NK-92 treated with Interleukin-12 subunit alpha and Interleukin-12 subunit beta, amount 100 ng/mL, for 24 hours (cell line): Measurements from ENCODE around the gene NCF4.

ENCODE experiments used
- DNase-seq: peaks from one replicate; lab custom pipeline; 2025; lab: John Stamatoyannopoulos, UW

The NCF4 gene

DNA sequence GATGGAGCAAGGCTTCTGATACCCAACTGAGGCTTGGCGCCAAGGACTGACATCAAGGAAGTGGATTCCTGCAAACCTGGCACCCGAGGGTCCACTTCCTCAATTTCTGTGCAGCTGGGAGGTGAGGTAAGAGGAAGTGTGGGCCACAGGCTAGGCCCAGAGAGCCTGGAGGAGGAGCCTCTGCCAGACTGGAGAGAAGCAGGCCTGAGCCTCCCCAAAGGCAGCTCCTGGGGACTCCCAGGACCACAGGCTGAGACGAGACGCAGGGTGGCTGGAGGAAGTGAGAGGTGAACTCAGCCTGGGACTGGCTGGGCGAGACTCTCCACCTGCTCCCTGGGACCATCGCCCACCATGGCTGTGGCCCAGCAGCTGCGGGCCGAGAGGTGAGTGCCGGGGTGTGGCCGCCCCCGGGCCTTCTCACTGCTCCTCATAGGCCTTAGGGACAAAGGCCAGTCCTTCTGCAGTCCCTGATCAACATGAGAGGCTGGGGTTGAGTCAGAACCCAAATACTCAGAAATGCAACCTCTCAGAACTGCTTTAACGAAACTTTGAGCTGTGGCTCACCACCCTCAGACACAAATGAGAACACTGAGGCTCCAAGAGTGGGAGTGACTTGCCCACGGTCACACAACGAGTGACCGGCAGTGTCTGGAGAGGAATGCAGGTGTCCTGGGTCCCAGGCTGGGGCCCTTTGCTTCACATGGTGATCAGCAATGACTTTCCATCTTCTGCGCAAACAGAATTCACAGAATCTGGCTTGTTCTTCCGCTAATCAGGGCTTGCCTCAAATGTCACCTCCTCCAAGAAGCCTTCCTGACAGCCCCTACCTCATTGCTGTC lies at the start of gene NCF4:
Gene NCF4, plus strand, starts transcription at position 186 of the 839 bp plus-strand sequence. Its CDS starts 166 bp downstream, at position 352.
- peak; percentile 47 for DNase-seq

DNA sequence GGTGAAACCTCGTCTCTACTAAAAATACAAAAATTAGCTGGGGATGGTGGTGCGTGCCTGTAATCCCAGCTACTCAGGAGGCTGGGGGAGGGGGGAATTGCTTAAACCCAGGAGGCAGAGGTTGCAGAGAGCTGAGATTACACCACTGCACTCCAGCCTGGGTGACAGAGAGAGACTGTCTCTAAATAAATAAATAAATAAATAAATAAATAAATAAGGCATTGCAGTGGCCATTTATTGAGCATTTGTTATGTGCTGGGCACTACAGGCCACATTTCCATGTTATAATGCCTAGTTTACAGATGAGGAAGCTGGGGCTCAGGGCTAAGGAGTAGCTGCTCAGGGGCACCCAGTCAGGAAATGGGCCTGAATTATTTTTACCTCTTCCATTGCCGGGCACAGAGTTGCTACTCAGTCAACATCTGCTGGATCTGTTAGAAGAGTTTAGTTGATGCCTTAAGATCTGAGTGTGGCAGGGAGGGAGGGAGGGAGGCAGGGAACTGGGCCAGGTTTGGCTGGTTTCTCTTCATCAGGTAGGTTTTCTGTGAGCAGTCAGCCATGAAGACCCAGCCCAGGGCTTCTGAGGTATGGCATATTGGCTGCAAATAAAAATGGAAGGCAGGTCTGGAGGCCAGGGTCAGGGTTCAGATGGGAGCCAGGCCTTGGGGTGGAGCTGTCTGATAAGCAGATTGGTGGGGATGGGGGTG lies 49.6 kb upstream of the NCF4 start:
- DNase-seq: no peak

DNA sequence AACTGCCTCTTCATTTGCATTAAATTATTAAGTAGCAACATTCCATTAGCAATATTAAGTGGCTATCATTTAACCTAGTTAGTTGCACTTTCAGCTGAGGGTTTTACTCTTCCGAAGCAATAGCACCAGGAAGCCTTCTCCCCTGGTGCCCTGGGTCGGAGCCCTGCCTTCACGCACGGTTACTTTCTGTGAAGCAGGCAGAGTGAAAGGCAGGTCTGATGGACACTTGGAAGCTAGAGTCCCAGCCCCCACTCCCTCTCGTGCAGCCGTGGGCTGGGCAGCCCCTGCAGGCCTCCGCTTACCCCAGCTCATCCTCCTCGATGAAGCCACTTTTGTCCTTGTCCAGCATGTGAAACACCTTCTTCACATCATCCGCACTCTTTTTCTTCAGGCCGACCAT lies 46.0 kb upstream of the NCF4 start:
- no peak for DNase-seq

DNA sequence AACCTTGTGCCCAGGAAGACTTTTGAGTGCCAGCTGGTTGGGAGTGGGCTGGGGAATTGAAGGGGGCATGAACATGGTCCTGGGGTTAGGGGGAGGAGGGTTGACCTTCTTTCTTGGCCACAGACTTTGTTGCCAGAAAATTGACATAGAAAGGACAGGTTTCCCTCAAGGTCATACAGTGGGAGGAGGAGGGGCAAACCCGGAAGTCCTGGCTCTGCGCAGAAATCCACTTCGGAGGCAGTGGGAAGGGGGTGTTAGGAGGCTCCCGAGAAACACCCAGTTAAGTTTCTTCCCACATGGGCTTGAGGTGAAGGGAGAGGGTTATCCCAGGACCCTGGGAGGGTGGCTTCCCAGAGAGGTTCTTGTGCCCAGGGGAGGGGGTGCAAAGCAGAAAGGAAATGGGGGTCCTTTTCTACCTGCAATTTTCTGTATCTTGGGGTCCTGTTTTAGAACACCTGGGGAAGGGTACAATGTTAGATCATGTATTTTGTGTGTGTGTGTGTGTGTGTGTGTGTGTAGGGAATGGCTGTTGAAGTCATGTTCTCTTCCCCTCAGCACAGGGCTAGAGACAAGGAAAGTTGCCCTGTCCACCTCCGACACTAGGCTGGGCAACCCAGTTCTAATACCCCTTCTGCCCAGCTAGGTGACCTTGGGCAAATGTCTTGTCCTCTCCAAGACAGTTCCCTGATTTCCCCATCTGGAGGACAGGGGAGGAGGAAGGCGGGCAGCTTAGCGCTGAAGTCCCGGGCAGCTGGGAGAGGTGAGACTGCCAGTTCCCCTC lies 45.1 kb upstream of the NCF4 start:
- DNase-seq: no peak

DNA sequence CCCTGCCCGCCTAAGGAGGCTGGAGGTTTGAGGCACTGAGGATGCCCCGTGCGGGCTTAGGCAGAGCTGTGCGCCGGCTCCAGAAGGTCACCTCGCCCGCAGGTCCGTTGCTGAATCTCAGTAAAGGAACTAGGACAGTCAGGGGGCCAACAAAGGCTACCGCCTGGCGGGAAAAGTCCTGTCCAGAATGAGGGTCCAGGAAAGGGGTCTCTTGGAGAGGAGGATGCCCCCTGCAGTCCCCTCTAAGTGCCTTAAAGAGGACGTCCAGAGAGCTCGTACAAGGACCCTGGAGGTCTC lies 44.5 kb upstream of the NCF4 start:
- no peak for DNase-seq

DNA sequence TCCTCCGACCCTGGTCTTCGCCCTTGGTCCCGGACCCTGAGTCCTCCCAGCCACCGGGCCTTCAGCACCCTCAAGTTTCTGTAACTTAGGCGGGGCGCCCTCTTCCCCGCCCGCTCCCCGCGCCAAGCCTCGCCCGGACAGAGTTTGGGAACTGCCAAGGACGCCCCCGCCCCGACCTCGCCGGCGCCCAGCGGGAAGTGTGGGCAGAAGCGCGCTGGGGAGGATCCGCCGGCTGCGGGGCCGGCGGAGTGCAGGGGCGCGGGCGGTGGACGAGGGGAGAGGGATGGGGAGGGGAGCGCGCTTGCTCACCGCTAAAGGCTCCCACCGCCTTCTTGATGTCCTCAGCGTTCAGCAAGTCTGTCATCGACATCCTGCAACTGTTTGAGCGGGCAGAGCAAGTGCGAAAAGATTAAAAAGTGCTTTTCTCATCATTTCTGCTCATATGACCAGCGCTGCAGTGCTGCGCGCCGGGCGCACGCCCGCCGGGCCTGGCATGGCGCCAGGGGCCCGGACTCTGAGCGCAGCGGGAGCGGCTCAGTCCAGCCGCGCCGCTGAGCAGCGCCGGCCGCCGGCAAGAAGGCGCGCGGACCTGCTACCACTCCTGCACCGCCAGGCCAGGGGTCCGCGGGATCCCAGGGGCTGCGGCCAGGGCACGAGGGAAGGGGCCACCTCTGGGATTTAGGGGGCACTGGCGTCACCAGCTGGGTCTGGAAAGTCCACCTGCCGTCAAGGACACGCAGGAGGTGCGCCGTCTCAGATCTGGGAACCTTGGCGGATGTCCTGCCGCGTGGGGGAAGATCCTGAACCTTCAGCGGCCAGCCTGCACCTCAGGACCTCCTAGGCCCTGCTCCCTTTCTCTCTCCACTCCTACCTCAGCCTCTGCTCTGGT lies 43.9 kb upstream of the NCF4 start, which contains the start of gene PVALB:
Gene PVALB, minus strand, starts transcription at position 400 of the 889 bp plus-strand sequence. Its CDS starts 30 bp downstream, at position 370.
- DNase-seq: no peak

DNA sequence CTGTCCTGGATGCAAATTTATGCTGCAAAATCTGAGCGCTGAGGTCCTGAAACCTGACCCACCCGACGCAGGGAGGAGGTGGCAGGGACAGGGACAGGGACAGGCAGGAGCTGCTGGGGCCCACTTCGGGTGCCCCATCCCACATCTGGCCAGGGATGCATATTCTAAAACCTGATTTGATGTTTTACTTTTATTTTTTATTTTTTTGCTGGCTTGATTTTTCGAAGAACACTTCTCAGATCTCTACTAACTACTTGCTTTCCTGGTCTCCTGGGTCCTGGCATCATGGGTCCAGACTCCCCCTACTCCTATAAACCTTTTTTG lies 43.3 kb upstream of the NCF4 start:
- no peak for DNase-seq

DNA sequence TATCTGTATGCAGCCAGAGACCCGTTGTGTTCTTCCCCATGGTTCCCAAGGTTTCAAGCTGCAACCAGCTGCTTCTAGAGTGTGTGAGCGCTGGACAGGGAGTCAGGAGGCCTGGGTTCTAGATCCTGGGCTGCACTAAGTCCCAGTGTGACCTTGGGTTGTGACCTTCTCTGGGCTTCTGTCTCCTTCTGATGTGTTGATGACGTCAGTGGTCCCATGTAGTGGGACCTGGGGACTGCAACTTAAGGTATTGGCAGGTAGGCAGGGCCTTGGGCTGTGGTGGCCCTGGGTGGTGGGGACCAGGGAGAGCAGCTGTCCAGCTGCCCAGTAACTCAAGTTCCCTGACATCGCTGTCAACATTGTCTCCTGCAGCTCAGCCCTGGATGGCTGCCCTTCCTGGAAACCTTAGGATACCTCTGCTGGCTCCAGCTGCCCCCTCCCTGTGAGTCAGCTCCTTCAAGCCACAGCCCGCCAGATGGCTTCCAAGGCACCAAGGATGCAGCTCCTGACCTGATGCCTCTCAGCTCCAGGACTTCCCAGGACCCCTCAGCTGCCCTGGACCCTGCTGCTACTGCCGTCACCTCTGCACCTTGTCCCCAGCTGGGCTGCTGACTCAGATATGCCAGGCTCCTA lies 42.7 kb upstream of the NCF4 start:
- DNase-seq: no peak

DNA sequence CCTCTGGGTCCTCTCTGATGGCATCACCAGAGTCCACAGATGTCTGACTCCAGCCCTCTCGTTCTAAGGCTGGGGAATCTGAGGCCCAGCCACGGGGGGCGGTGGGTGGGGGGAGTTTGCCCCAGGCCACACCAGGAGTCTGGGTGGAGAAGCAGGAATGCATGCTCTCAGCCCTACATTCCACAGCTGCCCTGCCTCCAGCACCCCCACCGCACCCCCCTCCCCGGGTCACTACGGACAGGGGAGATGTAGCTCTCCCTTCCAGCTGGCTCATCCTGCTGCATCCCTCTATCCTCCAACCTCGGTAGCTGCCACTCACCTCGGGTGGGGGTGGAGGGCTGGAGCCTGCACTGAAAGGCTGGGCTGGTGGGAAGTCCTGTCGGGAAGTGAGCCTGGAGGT lies 41.7 kb upstream of the NCF4 start:
- DNase-seq: no peak

DNA sequence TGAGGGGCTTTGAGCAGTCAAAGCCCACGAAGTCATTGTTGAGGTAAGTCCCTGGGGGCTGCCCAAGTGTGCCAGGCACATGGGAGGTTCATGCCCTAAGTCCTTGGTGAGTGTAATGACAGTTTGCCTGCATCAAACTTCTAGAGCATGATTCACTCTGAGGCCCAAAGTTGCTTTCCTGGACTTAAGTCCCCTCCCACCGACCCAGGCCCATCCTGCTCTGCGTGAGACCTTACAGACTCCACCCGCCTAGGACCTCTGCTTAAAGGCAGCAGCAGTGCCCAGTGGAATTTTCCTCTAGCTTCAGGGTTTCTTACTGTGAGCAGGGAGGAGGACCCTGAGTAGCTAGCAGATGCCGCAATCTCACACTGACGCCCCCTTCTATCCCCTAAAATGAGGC lies 38.2 kb upstream of the NCF4 start:
- DNase-seq: no peak

DNA sequence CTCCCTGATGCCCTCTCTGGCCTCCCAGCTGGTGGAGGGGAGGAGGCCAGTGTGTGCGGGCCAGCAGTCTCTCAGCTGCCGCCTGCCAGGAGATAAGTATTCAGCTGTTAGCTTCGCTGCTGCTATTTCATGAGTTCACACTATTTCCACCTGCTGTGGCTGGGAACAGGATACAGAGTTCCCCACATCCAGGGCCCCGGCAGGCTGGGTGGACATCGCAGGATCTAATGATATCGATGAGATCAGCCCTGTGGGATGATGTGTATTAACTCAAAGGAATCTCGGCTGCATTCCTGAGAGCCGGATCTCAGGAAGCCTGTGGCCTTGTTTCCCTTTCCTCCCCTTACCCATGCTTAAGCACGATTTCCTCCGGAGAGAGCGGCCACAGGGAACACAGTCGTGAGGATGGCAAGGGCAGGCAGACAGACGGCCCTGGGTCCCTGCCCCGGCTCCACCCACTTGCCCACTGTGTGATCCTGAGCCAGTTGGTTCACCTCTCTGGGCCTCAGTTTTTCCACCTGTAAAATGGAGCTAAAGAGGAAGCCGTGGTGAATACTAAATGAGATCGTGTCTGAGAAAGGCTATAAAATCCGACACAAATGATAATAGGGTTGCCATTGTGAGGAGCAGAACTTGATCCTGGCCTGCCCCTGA lies 37.5 kb upstream of the NCF4 start:
- no peak for DNase-seq

DNA sequence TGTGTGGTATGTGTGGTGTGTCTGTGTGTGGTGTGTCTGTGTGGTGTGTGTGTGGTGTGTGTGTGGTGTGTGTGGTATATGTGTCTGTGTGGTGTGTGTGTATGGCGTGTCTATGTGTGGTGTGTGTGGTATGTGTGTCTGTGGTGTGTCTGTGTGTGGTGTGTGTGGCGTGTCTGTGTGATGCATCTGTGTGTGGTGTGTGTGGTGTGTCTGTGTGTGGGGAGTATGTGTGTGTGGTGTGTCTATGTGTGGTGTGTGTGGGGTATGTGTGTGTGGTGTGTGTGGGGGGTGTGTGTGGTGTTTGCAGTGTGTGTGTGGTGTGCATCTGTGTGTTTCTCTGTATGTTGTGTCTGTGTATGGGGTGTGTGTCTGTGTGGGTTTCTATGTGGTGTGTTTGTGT lies 36.2 kb upstream of the NCF4 start:
- DNase-seq: no peak

DNA sequence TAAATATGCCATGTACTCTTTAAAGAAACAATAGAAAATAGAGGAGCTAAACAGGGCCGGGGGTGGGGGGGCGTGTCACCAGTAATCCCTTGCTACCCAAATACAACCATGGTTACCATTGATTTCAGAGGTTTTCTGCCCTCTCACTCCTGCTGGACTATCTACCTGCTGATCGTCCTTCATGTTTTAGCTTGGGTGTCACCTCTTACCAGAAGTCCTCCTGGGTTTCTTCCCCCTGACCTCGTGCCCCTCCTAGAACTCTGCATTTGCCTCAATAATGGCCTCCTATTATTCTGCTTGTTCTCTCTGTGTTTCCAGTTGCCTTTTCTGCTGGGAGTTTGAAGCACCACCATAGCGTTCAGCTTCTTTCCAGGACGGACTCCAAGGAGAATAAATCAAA lies 34.5 kb upstream of the NCF4 start:
- DNase-seq: no peak

DNA sequence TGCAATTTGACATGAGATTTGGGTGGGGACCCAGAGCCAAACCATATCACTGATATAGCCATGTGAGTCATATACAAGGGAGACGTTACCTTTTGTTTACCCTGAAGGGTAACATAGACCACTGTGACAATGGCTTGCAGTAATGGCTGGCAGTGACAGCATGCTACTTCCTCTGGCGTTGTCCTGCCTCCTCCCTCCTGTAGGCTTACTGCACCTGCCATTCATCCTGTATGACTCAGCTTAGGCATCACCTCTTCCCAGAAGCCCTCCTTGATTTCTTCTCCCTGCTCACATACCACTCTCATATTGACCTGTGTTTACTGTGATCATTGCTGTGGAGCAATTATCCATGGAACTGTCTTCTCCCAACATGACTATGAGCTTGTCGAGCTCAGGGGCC lies 32.0 kb upstream of the NCF4 start:
- peak; percentile 22 for DNase-seq

DNA sequence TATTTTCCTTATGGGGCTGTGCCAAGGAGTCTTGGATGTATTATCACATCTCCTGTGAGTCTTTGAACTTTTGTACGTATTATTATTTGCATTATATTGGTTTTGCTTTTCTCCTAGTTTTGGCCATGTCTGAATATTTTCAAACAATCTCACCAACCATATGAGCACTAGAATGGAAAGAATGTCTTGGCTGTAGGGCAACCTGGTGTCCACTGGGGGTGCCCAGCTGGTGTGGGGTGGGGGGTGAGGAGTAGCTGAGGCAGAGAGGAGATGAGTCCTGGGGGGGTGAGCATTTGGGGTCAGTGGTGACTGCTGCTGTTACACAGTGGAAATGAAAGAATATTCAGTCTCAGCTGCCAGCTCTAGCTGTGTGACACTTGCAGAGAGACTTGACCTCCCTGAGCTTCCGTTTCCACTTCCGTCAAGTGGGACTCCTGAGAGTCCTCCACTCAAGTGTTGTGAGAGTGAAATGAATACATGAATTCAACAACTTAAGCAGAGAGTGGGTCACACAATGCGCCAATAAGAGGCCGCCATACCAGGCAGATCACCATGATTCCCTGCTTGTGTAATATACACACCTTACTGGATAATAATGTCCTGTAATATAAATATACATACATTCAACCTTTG lies 31.3 kb upstream of the NCF4 start:
- DNase-seq: no peak

DNA sequence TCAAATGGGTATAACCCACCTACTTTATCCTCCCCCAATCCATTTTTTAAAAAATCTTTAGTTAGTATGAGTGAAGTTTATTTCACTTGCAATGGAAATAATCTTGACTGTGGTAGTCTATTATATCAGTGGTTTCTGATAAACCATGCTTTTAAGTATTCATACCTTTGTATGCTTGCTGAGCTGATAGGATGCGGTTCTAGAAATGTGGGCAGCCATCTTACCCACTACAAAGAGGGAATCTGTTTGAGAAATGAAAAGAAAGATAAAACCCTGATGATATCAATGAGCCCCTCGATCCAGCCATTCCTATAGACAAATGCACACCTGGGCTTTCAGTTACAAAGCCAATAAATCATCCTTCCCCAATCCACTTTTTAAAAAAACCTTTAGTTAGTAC lies 30.2 kb upstream of the NCF4 start:
- no peak for DNase-seq

DNA sequence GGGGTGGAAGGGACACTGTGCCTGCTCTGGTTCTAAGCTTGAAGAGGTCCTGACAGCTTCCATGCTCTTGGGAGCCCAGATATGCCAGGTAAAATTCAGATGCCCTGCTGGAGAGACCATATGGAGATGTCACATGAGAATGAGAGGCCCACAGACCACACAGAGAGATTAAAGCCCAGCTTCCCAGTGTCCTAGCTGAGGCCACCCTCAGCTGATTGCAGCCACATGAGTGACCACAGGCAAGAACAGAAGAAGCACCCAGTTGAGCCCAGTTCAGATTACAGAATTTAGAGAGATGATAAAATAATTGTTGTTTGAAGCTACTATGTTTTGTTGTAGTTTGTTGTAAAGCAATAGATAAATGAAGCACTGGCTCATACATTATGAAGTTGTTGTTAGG lies 29.6 kb upstream of the NCF4 start:
- DNase-seq: no peak

DNA sequence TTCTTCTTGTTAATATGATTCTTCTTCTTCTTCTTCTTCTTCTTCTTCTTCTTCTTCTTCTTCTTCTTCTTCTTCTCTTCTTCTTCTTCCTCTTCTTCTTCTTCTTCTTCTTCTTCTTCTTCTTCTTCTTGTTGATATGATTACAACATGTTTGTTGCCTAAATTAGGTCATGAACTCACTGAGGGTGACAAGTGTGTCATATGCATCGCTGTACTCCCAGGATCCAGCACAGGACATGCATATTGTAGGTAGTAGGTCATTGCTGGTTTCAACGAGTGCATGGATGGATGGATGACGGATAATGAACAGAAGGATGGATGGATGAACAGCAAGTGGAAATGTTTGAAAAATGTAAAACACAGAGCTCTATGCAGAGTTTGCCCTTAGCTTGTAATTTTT lies 29.1 kb upstream of the NCF4 start:
- no peak for DNase-seq

DNA sequence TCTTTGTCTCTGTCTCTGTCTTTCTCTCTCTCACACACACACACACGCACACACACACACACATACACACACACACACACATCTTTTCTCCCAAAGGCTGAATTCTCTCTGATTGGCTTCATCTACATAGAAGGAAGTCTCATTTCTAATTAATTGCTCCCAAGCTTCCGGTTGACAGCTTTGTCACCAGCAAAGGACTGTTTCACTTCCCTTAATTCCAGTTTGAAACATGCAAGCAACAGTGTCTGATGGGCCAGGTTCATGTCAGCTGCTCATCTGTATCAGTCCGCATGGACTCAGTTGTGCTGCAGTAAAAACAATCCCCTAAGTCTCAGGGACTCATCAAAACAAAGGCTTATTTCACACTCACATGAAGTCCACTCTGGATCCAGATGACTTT lies 27.7 kb upstream of the NCF4 start:
- DNase-seq: no peak

DNA sequence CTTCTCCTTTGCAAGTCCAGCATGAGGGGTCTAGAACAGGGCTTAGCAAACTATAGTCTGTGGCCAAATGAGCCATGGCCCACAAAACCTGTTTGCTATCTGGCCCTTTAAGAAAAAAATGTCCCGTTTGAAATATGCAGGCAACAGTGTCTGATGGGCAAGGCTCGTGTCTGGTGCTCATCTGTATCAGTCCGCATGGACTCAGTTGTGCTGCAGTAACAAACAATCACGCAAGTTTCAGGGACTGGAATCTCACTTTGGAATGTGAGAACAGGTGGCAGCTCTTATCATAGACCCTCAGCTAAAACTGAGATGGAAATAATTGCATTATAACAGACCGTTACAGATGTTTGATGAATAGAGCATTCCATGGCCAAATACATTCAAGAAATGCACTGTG lies 24.9 kb upstream of the NCF4 start:
- no peak for DNase-seq
